HG03135 (cell line): ENCODE measurements around the gene TTC23.

Experiments used
- ATAC-seq: cut with Tn5 transposase; IDR thresholded peaks from one replicate; pipeline ENCODE4 v1.9.1; 2021; ENCODE audit warnings: mild to moderate bottlenecking, moderate library complexity; ENCODE audit not compliant: unreplicated experiment

TTC23 gene

DNA sequence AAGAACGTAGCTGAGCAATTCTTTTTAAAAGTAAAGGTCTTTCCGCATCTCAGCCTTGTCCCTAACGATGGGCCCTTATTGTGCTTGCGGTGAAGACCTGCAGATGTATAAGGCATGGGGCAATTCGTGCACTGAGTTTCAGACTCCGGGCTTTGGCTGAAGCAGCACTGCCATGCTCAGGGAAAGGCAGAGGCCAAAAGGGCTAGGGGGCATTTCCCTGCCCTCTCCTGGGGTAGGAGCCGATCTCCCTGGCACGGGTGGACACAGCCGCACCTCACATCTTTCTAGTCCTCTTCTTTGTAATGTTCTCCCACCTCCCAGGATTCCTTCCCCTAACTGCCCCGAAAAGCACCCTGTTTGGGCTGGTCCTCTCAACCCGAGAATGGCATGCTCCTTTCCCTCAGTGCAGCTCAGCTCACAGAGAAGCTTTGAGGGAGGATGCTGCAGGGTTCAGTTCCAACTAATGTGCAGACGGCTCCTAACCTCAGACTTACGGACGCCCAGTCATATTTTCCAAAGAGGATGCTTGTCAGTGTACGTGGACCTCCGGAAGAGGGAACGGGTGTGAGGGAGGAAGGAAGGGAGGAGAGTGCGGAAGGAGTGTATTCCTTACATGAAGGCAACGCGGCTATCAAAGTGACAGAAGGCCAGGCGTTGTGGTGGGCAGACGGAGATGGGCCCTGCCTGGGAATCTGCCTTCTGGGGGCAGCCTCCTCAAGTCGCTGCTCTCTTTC lies 83.3 kb downstream of the TTC23 start:
- ATAC-seq, result no peak

DNA sequence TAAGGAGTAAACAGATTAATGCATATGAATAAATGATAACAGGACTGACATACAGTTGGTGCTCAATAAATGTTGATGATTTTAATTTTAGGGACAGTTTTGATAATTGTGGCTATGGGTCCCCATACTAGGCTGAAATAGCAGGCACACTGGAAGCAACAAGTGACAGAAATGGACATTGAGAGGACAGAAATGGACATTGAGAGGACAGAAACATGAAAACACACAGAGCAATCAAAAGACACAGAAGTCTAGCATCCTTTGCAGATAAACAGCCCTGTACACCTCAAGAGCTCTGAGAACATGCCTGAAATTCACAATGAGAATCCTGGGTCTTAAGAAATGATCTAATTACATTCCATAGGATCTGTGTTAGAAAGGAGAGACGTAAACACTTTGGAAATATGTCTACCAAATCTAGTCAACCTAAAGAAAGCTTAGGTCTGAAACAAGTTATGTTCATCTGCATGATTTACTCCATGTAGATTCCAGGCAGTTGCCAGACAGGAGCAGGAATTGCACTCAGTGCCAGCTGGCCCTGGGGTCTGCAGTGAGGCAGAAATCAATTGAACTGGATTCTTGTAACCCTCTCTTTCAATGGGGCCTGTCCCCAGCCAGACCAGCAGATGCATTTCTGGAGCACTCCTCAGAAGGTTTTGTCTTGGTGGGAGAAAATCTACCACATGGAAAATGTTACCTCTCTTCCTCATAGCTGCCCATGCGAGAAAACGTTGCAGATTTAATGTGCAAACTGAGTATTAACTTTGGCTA lies 84.2 kb downstream of the TTC23 start:
- no peak for ATAC-seq

DNA sequence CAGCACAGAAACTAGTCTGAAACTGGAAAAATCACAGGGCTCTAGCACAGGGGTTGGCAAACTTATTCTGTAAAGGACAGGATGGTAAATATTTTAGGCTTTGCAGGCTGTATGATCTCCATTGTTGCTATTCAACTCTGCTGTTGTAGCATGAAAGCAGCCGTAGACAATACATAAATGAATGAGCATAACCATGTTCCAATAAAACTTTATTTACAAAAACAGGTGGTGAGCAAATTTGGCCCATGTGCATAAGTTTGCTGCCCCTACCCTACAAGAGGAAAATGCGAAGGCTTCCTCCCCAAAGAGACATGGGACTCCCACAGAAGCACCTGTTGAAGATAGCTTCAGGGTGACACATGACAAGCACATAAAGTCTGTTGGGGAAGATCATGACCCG lies 85.3 kb downstream of the TTC23 start:
- no peak for ATAC-seq

DNA sequence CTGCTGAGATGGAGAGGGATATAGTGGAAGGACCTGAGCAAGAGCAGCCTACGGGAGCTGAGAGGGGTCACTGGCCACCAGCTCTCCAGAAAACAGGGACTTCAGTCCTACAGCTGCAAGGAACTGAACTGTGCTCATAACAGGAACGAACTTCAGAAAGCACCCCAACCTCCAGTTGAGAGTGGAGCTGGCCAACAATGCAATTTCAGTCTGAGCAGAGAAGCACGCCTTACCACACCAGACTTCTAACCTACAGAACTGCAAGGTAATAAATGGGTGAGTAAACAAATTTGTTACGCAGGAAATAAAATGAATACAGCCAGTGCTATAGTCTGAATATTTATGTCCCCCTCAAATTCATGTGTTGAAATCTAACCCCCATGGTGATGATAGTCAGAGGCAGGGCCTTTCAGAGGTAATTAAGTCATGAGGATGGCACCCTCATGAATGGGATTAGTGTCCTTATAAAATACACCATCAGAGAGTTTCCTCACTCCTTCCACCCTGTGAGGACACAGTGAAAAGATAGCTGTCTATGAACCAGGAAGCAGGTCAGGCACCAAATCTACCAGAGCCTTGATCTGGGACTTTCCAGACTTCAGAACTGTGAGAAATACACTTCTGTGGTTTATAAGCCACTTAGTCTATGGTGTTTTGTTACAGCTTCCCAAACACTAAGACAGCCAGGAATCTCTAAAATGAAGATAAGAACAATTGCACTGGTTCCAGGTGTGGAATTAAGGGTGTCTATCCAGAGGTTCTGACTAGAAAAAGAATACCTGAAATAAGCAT lies 85.9 kb downstream of the TTC23 start:
- no peak for ATAC-seq

DNA sequence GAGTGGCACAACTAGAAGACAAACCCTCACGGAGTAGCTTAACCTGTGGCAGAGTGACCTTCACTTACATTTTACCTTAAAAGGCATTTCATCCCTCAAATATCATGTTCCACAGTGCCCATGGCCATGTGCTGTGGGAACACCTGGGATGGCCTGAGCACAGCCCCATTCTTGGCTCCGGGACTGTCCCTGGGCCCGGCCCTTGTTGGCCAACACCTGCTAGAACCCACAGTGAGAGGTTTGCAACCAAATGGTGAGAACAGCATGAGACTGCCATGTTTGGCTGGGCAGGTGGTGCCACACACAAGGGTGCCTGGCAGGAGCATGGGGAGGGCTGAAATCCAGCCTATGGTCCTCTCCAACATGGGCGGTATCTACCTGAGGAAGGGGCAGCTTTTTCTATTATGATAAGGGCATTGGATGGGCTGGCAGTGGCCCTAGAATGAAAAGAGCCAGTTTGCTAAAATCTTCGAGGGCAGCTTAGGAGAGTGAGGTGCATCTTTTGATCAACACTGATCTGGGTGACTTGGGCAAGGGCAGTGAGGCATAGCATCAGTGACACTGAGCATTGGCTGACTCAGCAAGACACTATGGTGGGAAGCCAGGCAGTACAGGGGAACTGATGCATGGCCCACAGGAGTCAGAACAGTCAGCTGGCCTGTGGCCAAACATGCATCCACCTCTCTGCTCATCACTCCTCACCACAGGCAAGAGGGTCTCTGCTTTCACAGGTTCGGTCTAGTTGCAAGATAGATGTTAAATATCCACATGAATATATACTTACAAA lies 90.6 kb downstream of the TTC23 start:
- no peak for ATAC-seq

DNA sequence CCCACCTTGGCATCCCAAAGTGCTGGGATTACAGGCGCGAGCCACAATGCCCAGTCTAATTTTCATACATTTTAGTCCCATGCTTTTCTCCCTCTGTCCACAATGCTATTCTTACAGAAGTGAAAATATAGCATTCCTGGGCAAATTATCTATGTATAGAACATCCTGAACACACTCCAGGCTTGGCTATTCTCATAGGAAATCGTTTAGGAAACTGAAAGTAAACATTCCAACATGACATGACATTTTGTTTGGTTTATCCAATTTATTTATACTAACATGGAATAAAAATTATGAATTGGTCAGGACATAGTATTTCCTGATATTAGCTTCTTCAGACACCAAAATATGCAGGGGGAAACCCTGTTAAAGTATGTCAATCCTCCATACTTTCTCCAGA lies 91.9 kb downstream of the TTC23 start:
- no peak for ATAC-seq

DNA sequence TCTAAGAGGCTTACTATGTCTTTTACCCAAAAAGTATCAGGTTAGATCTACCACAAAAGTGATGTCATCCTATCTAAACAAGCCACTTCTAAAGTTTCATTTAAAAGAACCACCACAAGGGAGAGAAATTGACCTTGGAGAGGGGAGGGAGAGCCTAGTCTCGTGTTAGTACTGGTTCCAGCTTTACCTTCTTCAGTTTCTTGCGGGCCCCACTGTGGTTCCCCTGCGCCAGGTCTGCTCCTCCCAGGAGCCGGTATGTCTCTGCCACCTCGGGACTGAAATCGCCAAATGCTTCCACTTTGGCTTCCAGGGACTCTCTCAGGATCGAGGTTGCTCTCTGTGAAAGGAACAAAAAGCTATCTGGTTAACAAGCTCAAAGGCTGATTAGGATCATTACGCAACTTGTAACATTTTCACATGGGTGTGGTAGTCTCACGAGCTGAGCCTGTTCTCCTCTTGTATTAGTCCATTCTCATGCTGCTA lies 93.4 kb downstream of the TTC23 start:
- ATAC-seq, result no peak

DNA sequence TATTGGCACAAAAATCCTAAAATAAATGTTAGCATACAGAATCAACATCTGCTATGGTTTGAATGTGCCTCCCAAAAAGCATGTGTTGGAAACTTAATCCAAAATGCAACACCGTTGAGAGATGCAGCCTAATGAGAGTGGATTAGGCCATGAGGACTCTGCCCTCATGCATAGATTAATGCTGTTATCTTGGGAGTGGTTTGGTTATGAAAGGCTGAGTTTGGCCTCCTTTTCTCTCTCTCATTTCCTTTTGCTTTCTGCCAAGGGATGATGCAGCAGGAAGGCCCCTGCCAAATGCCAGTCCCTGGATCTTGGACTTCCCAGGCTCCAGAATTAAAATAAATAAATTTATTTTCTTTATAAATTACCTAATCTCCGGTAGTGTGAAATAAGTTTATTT lies 95.1 kb downstream of the TTC23 start:
- ATAC-seq, result no peak

DNA sequence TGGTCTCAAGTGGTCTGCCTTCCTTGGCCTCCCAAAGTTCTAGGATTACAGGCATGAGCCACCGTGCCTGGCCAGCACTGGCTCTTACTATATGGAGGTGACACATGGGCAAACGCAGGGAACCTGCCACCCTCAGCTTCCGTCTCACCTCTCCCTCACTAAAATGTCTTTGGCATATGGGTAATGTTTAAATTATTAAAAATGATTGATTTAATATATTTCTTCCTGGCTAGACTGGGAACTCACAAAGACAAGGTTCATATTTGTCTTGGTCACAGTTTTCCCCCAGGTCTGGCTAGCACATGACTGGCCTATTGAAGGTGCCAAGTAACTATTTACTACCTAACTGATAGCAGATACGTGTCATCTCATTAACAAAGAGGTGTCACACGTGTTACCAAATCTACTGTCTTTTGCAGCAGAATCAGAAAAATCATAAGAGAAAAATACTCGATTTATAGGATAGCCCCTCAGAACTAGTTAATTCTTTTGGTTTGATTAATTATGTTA lies 96.3 kb downstream of the TTC23 start:
- no peak for ATAC-seq

DNA sequence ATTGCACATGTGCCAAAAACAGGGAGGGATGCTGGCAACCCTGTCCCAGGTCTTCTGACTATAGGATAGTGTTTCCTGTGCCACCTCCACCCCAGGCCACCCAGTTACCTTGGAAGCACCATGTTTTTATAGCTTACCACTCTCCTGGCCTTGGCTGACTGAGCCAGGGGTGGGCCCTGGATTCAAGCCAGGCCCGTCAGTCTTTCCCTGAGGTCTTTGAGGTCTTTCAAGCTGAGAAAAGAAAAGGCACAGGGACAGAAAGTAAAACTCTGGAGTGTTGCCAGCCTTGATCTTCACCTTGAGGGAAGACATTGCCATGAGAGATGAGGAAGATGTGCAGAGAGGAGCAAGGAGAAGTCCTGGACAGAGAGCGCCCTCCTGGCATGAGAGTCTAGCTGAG lies 98.2 kb downstream of the TTC23 start:
- ATAC-seq, result no peak

DNA sequence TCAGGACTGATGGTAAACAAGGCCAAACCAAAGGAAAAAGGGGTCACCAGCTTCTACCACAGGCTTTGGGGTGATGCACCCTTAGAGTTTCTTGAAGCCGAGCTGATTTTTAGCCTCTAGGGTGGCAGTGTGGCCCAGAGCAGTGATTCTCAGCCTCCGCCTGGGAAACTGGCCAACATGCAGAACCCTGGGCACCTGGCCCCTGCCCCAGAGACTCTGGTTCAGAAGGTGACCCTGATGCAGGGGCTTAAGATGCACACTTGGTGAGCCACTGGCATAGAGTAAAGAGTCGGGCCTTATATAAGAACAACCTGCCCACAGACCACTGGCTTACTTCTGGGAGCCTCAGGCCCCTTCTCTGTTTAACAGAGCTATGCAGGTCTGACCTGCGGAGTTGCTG lies 100.0 kb downstream of the TTC23 start:
- no peak for ATAC-seq

DNA sequence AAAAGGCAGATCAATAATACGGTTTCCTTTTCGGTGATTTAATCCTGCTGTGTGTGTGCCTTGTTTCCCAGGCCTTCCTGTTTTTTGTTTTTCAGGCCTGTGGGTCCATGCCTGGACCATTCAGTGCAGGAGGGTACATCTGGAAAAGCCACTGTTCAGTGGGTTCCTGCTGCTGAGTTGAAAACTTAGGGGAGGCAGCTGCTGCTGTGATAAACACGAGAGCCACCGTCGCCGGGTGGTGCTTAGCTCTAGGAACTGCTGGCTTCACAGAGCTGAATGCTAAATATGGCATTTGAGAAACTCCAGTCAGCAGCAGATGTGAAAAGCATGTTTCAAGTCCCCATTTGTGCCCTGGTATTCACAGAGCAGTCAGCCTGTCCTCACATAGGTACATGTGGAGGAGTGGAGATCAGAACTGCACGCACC lies 100.5 kb downstream of the TTC23 start:
- ATAC-seq, result no peak

DNA sequence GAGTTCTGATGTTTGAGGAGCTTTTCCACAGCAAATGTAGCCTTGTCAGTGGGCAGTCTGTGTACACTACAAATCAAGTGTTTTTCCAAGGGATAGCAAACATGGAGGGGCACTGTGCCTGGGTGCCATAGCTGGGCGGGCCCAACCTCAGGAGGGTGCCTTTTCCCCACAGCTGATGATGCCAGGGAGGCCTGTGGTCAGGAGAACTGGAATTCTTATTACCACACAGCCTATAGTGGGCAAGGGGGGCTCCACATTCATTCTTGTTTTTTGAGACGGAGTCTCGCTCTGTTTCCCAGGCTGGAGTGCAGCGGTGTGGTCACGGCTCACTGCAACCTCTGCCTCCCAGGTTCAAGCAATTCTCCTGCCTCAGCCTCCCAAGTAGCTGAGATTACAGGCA lies 102.7 kb downstream of the TTC23 start:
- ATAC-seq, result no peak

DNA sequence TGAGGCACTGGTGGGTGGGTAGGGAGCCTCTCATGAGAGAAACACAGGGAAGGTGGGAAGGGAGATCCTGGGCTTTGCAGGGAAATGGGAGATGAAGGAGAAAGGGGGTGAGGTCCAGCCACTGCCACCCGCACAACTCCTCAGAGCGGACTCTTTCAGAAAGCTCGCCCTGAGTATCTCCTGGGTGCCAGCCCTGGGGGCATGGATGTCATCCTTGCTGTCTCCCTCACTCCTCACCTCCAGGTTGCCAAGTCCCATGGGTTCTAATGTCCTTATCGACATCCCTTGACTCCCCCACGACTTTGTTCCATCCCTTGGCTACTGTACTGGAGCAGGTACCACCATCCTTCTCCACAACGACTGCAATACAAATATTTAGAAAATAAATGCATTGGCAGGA lies 103.6 kb downstream of the TTC23 start:
- no peak for ATAC-seq

DNA sequence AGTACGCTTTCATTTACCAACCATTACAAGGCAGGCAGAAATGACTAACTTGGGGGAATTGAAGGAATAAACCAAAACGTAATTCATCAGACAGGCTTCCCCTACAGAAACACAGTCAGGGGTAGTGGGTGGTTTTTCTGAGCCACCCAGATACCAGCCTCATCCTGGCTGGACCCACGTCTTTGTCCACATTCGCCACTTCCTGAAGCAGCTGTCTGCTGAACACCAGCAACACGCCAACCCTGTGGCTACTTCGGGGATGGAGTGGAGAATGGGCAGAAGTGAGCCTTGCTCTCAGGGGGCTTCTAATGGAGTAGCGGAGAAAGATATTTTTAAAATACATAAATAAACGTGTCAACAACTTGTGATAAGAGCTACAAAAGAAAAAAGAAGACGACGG lies 104.4 kb downstream of the TTC23 start:
- no peak for ATAC-seq

DNA sequence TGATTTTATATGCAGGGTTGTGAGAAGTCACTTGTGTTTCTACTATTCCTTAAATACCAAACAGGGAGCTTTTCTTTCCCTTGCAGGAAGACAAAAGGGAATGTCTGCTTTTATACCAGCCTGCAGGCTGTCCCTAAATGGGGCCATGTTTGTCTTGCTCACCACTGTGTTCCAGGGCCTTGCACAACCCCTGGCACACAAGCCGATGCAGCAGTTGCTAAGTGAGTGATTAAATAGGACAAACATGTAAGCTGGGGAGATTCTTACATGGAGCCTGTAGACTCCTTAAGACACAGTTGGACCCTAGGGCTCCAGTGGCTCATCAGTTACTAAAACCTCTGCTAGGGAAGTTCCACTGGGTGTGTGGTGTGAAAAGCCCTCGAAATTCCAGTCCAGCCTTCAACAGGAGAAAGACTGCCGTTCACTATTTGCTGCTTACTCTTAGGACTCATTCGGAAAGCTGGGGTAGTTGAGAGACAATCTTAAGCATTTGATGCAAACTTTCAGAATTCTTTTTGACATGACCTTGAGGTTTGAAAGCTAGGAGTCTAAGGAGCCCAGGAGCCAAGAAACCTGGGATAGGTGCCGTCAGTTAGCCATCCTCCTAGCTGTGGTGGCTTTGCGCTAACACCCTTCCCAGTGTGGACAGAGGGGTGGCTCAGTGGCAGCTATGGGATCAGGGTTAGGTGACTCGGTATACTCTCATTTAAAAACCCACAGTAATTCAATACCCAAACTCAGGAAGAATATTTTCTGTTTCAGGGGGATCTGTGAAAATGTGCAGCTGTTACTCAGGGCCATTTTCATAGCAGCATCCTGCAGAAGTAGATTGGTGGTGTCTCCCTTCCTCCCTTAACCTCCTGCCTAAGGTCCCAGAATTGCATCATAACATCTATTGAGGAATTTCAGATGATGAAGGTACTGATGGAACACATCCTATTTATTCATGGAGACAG lies 105.4 kb downstream of the TTC23 start:
- ATAC-seq, result no peak

DNA sequence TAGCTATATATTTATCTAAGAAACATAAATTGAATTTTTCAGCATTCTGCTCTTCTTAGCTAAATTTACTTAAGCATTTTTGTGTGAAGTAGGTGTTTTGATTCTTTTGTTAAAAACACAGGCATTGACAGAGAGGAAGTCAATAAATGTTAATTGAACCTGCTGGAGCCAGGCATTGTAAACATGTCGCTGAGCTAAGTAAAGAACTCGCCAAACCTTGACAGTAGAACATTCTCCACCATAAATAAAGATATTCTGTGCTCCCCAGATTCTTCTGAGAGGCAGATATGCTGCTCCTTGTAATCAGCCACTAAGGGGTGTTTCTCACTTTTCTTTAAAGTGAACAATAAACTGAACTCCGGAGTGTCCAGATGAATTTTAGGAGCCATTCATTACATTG lies 106.1 kb downstream of the TTC23 start:
- ATAC-seq, result no peak

DNA sequence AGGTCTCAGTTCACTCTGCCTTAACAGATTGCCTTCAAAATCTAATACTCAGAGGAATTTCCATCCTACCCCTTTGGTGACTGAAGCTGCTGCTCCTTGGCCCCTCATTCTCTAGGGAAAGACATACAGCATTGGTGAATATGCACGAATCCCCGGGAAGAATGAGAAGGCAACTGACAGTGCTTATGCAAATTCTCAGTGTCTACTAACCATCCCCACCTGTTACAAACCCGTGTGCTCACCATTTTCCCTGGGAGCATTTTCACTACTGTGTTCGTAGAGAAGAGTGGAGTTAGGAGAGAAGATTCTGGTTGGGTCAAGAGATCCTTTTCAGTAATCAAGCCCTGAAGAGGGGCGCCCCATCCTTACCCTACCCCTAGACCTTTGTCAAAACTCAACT lies 106.8 kb downstream of the TTC23 start:
- no peak for ATAC-seq

DNA sequence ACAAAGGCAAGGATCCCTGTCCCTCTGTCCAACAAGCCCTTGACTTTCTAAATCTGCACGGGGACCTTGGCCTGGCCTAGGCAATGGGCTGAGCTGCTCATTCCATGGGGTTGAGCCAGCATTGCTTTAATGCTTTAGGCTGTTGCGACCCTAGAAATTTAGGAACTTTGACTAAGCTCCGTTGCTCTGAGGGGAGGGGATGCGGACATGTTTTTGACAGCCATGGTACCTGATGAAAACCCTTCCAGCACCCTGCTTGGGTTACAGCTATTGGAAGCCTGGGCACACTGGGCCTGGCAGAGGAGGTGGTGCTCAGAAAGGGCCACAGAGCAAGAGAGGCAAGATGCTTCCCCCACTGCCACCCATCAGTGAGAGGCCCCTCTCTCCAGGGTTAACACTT lies 107.4 kb downstream of the TTC23 start:
- ATAC-seq, result no peak

DNA sequence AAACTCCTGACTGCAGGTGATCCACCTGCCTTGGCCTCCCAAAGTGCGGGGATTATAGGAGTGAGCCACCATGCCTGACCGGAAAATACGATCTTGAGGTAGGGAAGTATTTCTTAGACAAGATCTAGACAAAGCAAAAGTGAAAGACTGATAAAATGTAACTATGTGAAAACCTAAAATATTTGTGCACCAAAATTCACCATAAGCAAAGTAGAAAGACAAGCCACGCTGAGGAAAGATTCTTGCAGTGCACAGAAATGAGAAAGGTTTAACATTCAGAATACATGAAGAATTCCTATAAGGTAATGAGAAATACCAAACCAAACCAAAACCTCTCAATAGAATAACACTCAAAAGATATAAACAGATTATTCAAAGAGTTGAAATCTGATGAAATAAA lies 108.8 kb downstream of the TTC23 start:
- no peak for ATAC-seq
